GM19043 (cell line): ENCODE measurements around the gene NSD1.

Source experiments
- ATAC-seq: cut with Tn5 transposase; IDR thresholded peaks from one replicate; pipeline ENCODE4 v1.9.1; 2021; ENCODE audit warnings: low read depth; ENCODE audit not compliant: unreplicated experiment

Gene NSD1

GRCh38 chr5:177315411-177315810, 181.8 kb downstream of the NSD1 start:
- no peak for ATAC-seq

- no peak for ATAC-seq
These were observed 182.4 kb downstream of the NSD1 start for GRCh38 chr5:177316005-177316404.

- ATAC-seq = no peak
These were observed 184.4 kb downstream of the NSD1 start for GRCh38 chr5:177317959-177318377.

GRCh38 chr5:177319913-177320588, 186.5 kb downstream of the NSD1 start:
- no peak for ATAC-seq

GRCh38 chr5:177320879-177321278, 187.3 kb downstream of the NSD1 start:
- ATAC-seq = no peak

GRCh38 chr5:177325868-177326381, 192.4 kb downstream of the NSD1 start:
- ATAC-seq = no peak

- no peak for ATAC-seq
These were observed 194.3 kb downstream of the NSD1 start for GRCh38 chr5:177327539-177328522.

GRCh38 chr5:177328545-177329231, 195.1 kb downstream of the NSD1 start:
- ATAC-seq = no peak

- no peak for ATAC-seq
These were observed 196.3 kb downstream of the NSD1 start for GRCh38 chr5:177329883-177330282.

- no peak for ATAC-seq
These were observed 197.6 kb downstream of the NSD1 start for GRCh38 chr5:177330991-177331842.

- ATAC-seq = no peak
These were observed 198.7 kb downstream of the NSD1 start for GRCh38 chr5:177332031-177332895.

- no peak for ATAC-seq
These were observed 199.3 kb downstream of the NSD1 start for GRCh38 chr5:177332896-177333260.

GRCh38 chr5:177333420-177334154, 200.0 kb downstream of the NSD1 start:
- no peak for ATAC-seq

GRCh38 chr5:177334155-177334551, 200.6 kb downstream of the NSD1 start:
- no peak for ATAC-seq

GRCh38 chr5:177334781-177335700, 201.5 kb downstream of the NSD1 start:
- no peak for ATAC-seq

GRCh38 chr5:177335701-177336065, 202.1 kb downstream of the NSD1 start:
- no peak for ATAC-seq

- ATAC-seq = no peak
These were observed 202.5 kb downstream of the NSD1 start for GRCh38 chr5:177336112-177336511.
